A549 treated with GW870086 at 1 μM for 4 hours (cell line): Measurements from ENCODE around the gene ACSS1. TPM values are rescaled to one million over a fixed set of nuclear protein-coding genes. Genes with fewer than 3 reads are reported as not detected.

Source experiments
- total RNA-seq: library from RNA; stranded (reverse); fragments of 200-300 nt; extraction: Qiagen RNA extraction; gene quantifications from 5 replicates; pipeline ENCODE4 v1.2.3, GENCODE V29; 2022; ENCODE audit warnings: low read depth

Gene ACSS1
- total RNA-seq, result 10.3 to 14.6 TPM (median 14.0 TPM) in 5 replicates

GRCh38 chr20:25058051-25058846, at the start of gene ACSS1:
ACSS1 (minus strand) TSS chr20:25058139; CDS start chr20:25058102, 37 bp downstream.

GRCh38 chr20:25081730-25082497, 24.0 kb upstream of the ACSS1 start, which contains the start of gene VSX1:
VSX1 (minus strand) TSS chr20:25082141; CDS start chr20:25082096, 45 bp downstream.

GRCh38 chr20:24992487-24993205, 65.3 kb downstream of the ACSS1 start, which contains the start of gene APMAP:
APMAP (minus strand) TSS chr20:24992751; CDS start chr20:24992688, 63 bp downstream.

Other genes starting within 250 kb of the ACSS1 start
- gene CST7, start 108.9 kb downstream of the ACSS1 start, total RNA-seq, result 0.14 to 0.19 TPM in 2 of 5 replicates, not detected in the others
- gene APMAP, start 65.4 kb downstream of the ACSS1 start, total RNA-seq, result 162 to 181 TPM (median 174 TPM) in 5 replicates
- gene VSX1, start 24.0 kb upstream of the ACSS1 start, total RNA-seq, result 0.43 to 1.1 TPM (median 0.61 TPM) in 5 replicates
- 139 to 161 TPM (median 150 TPM) in 5 replicates for gene ENTPD6, start 137.6 kb upstream of the ACSS1 start, total RNA-seq
- gene PYGB, start 189.9 kb upstream of the ACSS1 start, total RNA-seq, result 229 to 300 TPM (median 288 TPM) in 5 replicates